Brain microvascular endothelial cell (primary cell): Measurements from ENCODE around the gene PALM.
A peak's percentile ranks its signal among the peaks of the same experiment; 100 is the strongest.
"Not testable (repeated sequence)": the region's sequence is repeated elsewhere in the genome, so short reads cannot be mapped to it uniquely, and the experiment has no call there.

Experiments
- DNase-seq: peaks from one replicate; pipeline ENCODE4 v3.0.0-alpha.2; 2020
- H3K27ac ChIP-seq: fragments of 250-450 bp; sonication (Bioruptor Pico); 2 replicates; pipeline ENCODE4 v1.5.1; 2020; ENCODE audit warnings: mild to moderate bottlenecking, moderate library complexity
- H3K27me3 ChIP-seq: fragments of 250-450 bp; sonication (Bioruptor Pico); replicated peaks from 2 replicates; pipeline ENCODE4 v1.5.1; 2020; ENCODE audit warnings: mild to moderate bottlenecking
- H3K36me3 ChIP-seq: fragments of 250-450 bp; sonication (Bioruptor Pico); replicated peaks from 2 replicates; pipeline ENCODE4 v1.5.1; 2020; ENCODE audit warnings: mild to moderate bottlenecking
- H3K4me3 ChIP-seq: 2 replicates; pipeline ENCODE4 v1.5.1; 2011; ENCODE audit warnings: low read depth, mild to moderate bottlenecking, control low read depth, low read length, moderate library complexity
- CTCF ChIP-seq: IDR thresholded peaks from 2 replicates; pipeline ENCODE4 v1.5.1; 2011; ENCODE audit warnings: low read depth, mild to moderate bottlenecking, moderate library complexity, low read length, control low read depth, inconsistent platforms; ENCODE audit errors: missing control alignments
- in situ Hi-C: cut with HindIII; loops from 2 replicates; pipeline ENCODE4 v1.10.0; 2017; ENCODE audit warnings: low sequenced_read_pairs, low pct_ligation_motif_present

Gene PALM

GRCh38 chr19:738509-739128, 29.9 kb downstream of the PALM start:
- Histone ChIP-seq H3K36me3 (no peaks in the 10 kb centered on the region), H3K27ac (no peak overlapping the region), H3K4me3 (no peak overlapping the region), H3K27me3 (no peaks in the 10 kb centered on the region)
- DNase-seq = no peak
- TF ChIP-seq CTCF = no peak
- in situ Hi-C loops = no loop called here

- Histone ChIP-seq H3K4me3 (no peak overlapping the region), H3K27me3 (no peaks in the 10 kb centered on the region), H3K36me3 (no peaks in the 10 kb centered on the region), H3K27ac (no peak overlapping the region)
- no peak for DNase-seq
- in situ Hi-C loops = no loop called here
- TF ChIP-seq CTCF = no peak
Observed at GRCh38 chr19:739998-740715, 31.4 kb downstream of the PALM start.

GRCh38 chr19:740816-741505, 32.2 kb downstream of the PALM start:
- H3K36me3 ChIP-seq, DNase-seq, H3K4me3 ChIP-seq, in situ Hi-C loops, H3K27ac ChIP-seq, H3K27me3 ChIP-seq: not testable (repeated sequence)

GRCh38 chr19:741506-742131, 32.9 kb downstream of the PALM start:
- in situ Hi-C loops = no loop called here
- DNase-seq = no peak

GRCh38 chr19:742540-743075, 33.9 kb downstream of the PALM start:
- in situ Hi-C loops = no loop called here

More at GRCh38 chr19:741506-742131, 32.9 kb downstream of the PALM start:
- H3K4me3 ChIP-seq = no peak overlapping the region
- no peak overlapping the region for H3K27ac ChIP-seq
- no peaks in the 10 kb centered on the region for H3K27me3 ChIP-seq
- TF ChIP-seq CTCF = peak; percentile 25
- H3K36me3 ChIP-seq = no peaks in the 10 kb centered on the region

More at GRCh38 chr19:742540-743075, 33.9 kb downstream of the PALM start:
- Histone ChIP-seq H3K36me3 (no peaks in the 10 kb centered on the region), H3K27me3 (no peaks in the 10 kb centered on the region), H3K4me3 (no peak overlapping the region), H3K27ac (no peak overlapping the region)
- DNase-seq = no peak
- no peak for TF ChIP-seq CTCF
